HTR-8/SVneo (cell line): ENCODE measurements around the gene CERKL.

Experiments used
- DNase-seq: peaks from one replicate; pipeline ENCODE4 v3.0.0; 2011; ENCODE audit warnings: low spot score, mixed read lengths; ENCODE audit not compliant: insufficient read length
- FAIRE-seq: peaks from 2 replicates; lab custom pipeline; 2011; peaks lifted over from hg19 to GRCh38; lab: Jason Lieb, UNC

Gene CERKL

DNA sequence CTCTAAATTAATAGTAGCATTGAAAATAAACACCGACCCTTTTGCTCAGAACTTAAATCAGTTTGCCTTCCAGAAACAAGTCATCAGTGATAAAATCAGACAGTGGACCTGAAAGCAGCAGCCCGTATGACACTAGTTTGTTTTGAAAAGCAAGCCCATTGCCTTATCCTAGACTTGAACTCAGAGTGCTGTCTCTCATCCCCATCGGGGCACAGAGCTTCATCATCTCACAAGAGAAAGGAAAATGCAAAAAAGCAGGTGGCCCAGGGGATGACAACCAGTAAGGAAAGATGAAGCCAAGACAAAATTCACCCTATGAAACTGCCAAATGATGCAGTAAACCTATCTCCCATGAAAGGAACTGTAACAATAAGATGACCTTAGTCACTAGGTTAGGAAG, 71.2 kb downstream of the CERKL start:
- FAIRE-seq (no peak), DNase-seq (no peak)

DNA sequence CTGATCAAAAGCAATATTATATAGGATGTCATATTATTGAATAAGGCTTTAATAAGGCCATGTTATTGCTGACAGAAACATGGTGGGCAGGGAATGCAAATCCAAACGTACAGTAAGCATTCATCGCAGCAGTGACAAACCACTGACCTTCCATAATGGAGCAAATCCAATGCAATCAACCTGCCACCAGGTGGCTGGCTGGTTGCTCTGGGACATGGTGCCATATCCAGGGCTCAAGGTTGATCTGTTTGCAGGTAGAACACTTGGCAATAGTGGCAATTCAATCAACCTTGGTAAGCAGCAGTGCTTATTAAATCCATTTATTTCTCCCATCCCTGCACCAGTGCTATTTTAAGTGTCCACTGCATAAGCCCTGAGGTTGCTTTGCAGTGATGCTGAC, 75.4 kb downstream of the CERKL start:
- no peak for FAIRE-seq
- no peak for DNase-seq

DNA sequence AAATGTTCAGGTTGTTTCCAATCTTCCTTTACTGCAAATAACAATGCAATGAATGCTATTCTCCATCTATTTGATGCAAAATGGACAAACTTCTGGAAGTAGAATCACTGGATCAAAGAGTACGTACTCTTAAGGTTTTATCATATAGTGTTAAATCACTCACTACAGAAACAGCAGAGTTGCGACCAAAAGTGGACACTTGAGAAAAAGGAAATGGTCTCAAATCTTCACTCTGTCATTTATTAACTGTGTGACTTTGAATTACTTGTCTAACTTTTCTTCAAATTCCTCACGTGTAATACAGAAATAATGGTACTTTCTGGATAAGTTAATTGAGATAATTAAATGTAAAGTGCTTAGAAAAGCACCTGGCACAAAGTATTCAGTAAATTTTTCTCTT, 78.1 kb downstream of the CERKL start:
- no peak for DNase-seq
- no peak for FAIRE-seq

DNA sequence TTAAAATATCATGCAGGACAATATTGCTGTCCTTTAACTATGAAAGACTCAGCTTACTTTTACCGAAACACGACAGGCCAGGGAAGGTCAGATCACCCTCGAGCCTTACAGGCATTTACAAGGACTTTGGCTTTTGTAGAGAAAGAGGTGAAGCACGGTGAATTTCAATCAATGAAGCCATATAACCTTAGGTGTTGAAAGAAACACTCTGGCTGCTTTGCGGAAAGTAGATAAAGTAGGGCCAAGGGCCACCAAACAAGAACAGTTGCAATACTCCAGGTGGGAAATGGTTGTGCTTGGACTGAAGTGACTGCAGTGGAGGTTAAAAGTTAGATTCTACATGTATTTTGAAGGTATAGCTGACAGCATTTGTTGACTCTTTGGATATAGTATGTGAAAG, 80.5 kb downstream of the CERKL start:
- DNase-seq = no peak
- FAIRE-seq = no peak

DNA sequence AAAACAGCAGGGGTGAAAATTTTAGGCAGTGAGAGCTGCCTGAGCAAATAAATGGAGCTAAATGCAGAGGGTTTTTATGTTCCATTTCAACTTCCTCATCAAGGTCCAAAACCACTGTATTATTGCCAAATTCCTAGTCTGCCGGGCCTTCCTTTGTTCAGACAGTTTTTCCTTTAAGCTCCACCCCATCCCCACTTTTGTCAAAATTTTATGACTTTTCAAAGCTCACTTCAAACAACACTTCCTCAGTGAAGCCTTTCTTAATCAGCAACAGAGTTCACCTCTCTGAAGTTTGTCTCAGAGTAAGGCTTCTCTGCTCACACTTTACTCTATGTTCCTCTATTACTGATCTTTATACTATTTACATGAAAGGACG, 81.3 kb downstream of the CERKL start:
- no peak for DNase-seq

DNA sequence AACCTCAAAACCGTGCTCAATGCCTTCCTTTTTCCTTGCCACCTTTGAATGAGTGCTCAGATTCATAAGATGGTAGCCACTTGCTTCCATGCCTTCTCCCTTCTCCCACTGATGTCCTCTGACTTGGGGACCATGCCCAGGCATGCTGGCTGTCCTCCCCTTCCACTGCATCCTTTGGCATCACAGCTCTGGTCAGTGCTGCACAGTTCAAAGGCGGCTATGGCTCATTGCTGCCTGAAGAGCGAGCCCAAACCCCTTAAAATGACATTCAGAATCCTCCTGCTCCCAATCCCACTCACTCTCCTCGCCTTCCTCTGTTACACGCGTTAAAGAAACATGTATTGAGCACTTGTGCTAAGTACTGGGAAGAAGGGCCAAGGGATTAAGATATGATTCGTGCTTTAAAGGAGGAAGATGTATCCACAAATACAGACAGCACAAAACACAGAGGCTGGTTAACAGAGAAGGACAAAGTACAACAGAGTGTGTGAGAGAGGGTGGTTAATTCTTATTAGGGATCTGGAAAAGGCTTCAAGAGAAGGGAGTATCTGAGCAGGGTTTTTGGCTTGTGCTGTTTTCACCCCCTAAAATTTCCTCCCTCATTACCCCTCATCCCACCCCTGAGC, 81.8 kb downstream of the CERKL start:
- DNase-seq = no peak

More for the DNA sequence above, 81.3 kb downstream of the CERKL start:
- FAIRE-seq = no peak

DNA sequence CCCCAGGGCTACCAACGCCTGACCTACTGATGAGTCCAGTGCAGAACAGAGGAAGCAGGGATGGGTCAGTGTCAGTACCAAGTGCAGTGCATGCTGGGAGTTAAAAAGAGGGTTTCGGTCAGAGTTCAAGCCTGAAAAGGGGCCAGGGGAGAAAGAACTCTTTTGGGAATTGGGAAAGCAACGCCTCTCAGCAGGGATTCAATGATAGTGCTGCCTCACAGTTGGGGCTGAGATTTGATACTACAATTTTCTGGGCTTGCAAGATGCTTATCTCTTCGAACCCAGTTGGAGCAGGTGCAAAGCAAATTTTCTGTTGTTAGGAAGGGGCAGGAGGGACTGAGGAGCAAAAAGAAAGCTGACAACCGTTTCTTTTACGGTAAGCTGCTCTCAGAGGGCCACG, 82.6 kb downstream of the CERKL start:
- DNase-seq (no peak), FAIRE-seq (no peak)

More for the DNA sequence above, 81.8 kb downstream of the CERKL start:
- FAIRE-seq = peak; percentile 4

DNA sequence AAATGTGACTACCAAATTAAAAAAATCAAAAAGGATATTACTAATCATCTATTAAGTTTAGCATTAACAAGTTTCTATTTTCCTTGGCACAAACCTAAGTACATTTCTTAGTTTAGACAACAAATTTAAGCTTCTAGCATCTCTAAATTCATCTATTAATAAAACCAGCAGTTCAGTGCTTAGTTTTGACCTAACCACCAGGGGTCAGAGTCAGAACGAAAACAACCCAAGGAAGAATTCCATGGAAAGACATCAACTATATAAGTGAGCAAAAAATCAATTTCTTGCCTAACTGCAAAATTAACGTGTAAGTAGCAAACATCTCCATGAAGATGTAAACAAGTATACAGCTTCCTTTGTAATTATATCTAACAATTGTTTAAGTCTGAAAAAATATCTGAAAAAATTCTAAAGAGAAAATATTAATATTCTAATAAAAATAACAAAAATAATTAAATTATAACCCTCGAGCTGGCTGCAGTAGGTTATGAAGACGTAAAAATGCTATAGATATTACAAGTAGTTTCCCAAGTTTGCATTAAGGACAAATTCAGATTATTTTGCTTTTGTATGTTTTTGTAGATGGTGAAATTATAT, 83.7 kb downstream of the CERKL start:
- DNase-seq (peak; percentile 22), FAIRE-seq (no peak)

DNA sequence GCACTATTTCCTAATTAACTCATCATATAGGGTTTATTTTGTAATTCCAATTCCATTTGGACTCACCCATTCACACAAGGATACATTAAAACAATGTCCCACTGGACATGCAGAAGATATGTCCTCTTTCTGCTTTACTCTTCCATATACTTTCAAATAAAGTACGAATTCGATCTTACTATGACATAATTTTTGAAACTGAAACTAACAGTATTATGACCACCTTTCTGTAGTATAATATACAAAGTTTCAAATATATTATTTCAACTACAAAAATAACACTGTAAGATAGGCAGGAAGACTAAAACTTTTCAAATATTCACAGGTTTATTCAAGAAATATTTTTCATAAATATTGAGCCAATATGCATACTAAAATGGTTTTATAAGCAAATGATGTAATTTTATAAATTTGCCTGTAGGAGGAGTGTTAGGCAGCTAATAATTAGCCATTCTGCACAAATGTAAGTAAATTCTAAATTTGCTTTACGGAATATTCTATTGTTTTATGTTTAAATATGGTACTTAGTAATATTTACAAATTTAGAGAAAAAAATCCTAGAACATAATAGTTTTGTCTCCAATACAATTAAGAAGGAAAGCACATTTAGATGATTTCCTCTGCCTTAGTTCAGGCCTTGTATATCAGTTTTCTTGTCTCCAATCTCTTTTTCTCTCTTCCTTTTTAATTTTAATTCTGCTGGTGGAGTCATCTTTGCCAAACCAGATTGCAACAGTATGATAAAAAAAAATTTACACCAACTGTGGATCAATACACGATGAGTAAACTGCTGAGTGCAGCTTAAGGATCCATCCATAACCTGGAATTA, 85.9 kb downstream of the CERKL start:
- FAIRE-seq (no peak), DNase-seq (no peak)

DNA sequence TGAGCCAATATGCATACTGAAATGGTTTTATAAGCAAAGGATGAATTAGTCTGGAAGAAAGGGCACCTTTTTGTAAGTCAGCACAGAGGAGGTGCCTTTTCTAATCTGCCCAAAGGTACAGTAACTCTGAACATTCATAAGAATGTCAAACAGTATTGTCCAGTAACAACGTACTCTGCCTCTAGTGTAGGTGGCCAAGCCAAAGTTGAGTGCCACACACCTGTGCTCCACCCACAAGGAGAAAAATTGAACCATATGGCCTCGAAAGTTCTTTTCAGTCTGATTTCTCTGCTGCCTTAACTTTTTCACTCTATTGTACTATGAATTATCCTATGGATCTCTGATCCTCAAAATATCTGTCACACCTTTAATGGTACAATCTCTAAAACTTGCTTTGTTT, 86.8 kb downstream of the CERKL start:
- FAIRE-seq (no peak), DNase-seq (no peak)

DNA sequence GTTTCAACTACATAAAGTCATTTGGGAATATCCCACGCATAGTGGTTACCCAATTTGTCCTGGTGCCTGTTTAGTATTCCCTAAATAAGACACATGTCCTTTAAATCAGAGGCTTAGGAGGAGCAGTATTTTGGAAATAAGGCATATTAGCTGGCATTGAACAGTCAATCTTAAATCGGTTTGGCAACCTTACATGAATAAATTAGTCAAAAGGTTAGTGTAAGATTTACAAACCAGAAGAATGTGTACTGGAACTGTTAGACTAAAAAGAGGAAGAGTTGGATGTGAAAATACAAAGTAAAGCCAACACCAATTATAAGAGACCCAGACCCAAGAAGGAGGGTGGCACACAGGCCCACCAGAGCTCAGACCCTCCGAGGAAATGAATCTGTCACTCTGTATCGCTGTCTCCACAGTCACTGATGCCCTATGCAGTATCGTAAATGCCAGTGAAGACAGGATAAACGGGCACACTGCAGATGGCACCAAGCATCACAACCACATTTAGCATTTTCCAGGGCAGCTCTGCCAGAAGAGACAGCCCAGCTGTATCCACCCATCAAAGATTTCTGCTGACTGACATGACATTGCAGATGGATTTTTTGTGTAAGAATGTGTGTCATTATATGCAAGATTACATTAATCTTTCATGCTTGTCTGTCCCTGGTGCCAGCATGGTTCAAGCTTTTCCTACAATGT, 90.4 kb downstream of the CERKL start:
- FAIRE-seq (no peak), DNase-seq (no peak)

DNA sequence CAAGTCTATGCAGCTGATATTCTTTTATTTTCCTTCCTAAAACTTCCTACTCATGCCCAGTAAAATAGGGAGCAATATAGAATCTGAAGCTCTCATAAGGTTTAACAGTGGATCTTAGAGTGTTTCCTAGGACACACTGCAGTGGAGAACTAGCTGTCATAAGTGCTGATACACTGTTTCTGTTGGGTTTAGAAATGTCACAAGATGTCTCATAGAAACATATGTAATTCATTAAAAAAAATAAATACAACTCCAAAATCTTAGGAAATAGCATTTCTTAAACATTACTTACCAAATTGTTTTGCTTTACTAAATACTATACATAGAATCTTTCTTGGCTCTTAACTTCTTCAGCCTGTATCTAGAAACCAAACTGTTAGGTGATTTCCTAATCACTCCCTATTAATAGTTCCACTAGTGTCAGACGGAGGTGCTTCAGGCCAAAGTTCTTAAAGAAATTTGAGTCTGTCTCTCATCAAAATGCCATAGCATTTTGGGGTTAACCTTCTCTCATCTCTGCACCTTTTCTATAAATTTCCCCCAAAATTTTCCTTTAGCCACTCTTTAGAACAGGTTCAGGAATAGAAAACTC, 93.7 kb downstream of the CERKL start:
- FAIRE-seq (no peak), DNase-seq (no peak)

DNA sequence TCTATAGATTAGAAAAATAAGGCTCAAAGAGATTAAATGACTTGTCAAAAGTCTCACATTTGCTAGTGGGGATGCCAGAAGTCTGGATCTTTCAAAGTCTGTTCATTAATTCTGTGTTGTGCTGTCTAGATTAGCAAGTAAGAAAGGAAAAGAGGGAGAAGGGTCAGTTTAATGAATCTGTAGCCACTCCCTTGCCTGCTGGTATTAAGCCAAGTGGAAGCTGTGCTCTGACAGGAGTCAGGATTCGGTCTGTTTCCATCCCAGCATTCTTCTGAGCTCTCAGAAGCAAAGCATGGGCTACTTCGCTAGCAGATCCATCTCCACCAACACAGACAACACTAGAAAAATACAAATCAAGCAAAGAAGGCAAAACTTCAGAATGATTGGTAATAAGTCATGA, 98.5 kb downstream of the CERKL start:
- FAIRE-seq (no peak), DNase-seq (no peak)

DNA sequence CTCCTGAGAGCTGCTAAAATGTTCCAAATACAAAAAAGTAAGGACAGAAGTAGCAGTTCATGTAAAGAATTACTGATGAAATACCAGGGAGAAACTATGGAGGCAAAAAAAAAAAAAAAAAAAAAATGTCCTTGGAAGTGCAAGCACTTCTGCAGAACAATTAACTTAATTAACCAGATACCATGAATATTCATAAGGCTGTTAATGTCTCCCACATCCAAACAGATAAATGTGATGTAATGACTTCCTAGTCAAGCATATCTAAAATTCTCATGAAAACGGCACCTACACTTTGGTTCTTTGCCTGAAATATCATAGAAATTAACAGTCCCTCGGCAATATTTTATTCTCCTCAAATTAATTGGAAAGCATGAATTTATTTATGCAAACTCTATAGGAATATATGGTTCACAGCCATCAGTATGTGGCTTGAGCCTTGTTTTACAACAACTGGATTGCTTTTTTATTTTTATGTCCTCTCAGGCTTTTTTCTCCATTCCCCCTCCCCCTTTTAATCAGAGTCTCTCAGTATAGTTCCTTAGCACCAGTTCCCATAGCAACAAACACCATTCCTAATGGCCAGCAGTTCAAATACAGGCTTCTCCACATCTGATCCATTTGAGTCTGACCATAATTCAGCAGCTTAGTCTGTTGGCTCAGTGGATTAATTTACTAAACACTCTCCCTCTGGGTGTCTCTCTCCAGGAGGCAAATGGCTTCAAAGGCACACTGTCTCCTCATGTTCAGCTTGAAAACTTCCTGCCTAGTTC, 102.7 kb downstream of the CERKL start:
- FAIRE-seq = no peak
- no peak for DNase-seq

DNA sequence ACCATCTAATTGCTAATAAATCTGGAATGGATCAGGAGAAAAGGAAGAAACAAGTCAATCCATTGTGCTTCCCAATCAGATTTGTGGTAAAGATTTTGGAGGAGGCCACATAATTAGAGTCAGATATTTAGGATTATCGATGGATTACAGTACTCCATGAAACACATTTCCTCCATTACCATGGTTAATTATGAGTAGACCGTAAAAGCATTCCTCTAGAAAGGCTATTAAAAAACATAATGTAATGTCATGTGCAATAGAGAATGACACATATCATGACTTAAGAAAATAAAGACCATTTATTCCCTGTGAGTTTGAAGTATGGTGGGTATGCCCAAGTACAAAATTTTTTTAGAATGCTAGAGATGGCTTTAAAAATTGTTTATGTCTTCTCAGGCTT, 103.7 kb downstream of the CERKL start:
- DNase-seq (no peak), FAIRE-seq (no peak)

DNA sequence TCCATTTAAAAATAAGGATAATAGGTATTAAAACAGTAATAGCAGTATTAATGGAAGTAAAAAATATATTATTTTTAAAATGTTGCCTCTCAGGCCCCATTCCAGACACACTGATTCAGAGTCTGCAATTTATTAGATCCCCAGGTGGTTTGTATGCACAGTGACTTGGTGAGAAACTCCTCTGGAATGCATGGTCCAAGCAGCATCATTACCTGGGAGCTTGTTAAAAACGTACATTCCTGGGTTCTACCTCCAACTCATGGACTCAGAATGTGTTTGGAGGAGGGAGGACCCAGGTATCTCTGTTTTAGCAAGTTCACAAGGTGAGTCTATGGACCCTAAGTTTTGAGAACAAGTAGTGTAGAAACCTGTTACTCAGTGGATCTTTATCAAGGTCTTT, 104.1 kb downstream of the CERKL start:
- DNase-seq (no peak), FAIRE-seq (no peak)

DNA sequence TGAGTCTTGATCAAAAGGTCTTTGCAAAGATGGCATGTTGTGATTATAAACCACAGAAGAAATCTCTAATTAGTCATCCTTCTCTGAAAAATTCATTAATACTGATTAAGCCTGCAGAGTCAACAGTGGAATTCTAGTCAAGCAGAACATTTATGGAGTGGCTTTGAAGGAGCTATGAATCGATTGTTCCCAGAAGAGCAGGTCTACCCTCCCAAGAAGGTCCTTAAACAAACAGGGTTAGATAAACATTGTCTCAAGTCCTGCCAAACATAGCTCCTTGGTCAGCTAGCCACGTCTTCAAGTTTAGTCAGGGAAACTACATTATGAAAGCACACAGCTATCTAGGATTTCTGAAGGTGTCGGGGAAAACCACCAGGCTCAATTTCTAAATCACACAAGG, 110.8 kb downstream of the CERKL start:
- FAIRE-seq (no peak), DNase-seq (no peak)

DNA sequence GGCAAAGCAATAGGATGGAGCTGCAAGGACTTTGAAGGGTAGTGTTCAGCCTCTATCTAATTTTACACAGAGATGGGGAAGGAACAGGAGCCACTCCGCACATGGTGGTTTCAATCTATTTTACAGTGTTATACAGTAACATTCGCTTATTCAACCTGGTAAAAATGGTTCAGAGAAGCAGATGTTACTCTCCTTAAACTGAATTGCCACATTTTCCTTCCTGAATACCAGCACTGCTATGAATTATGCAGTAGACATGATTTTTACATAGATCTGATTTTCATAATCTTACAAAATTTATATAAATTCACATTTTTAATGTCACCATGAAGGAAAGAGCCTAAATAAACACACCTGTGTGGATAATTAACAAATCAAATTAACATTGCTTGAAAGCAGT, 114.7 kb downstream of the CERKL start:
- FAIRE-seq (no peak), DNase-seq (no peak)

DNA sequence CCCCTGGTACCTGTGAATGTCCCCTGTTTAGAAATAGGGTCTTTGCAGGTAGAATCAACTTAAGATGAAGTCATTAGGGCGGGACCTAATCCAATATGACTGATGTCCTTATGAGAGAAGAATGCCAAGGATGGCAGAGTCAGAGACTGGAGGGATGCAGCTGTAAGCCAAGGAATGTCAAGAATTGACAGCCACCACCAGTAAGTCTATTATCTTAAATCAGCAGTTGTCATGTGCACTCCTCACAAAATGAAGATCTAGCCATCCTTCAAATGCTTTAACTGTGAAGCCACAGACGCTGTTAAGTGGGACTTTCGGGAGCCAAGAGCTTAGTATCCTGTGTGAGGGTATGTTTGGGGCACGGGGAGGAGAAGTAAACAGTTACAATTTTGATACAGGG, 116.5 kb downstream of the CERKL start:
- FAIRE-seq (no peak), DNase-seq (no peak)

DNA sequence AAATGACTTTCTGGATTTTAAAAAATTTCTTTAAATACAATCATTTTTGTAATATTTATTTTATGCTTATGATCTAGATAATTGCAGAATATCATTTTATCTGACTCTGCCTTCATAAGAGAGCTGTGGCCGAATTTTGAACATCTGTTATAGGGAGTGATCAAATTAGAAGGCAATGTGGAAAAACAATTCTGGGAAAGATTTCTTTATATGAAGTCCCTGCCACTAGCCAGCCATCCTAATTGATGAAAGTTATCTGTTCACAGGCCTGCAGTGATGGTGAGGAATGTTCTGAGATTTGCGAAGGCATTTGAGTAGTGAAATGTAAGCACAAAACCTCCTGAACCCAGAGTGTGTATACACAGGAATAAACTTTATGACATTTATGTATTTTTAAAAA, 120.2 kb downstream of the CERKL start:
- no peak for DNase-seq
- no peak for FAIRE-seq
